Endothelial cell (in vitro differentiated cells): ENCODE data around the gene ASB7. TPM values are rescaled to one million over a fixed set of nuclear protein-coding genes. Genes with fewer than 3 reads are reported as not detected.

Experiments used
- DNase-seq: peaks from one replicate; pipeline ENCODE4 v3.0.0; 2021; ENCODE audit warnings: low spot score
- H3K27ac Mint-ChIP-seq: one replicate; pipeline ENCODE4 v1.8.0; 2021; ENCODE audit warnings: mixed read lengths, inconsistent platforms; ENCODE audit not compliant: unreplicated experiment
- H3K27me3 Mint-ChIP-seq: one replicate; pipeline ENCODE4 v1.8.0; 2021; ENCODE audit warnings: mild to moderate bottlenecking, moderate library complexity, mixed read lengths, inconsistent platforms; ENCODE audit not compliant: unreplicated experiment
- H3K36me3 Mint-ChIP-seq: one replicate; pipeline ENCODE4 v1.8.0; 2021; ENCODE audit warnings: mild to moderate bottlenecking, low read depth, mixed read lengths, inconsistent platforms; ENCODE audit not compliant: unreplicated experiment
- H3K4me1 Mint-ChIP-seq: one replicate; pipeline ENCODE4 v1.8.0; 2021; ENCODE audit warnings: mild to moderate bottlenecking, mixed read lengths, inconsistent platforms; ENCODE audit not compliant: unreplicated experiment
- H3K4me3 Mint-ChIP-seq: one replicate; pipeline ENCODE4 v1.8.0; 2021; ENCODE audit warnings: mild to moderate bottlenecking, mixed read lengths, inconsistent platforms; ENCODE audit not compliant: unreplicated experiment
- H3K9me3 Mint-ChIP-seq: one replicate; pipeline ENCODE4 v1.8.0; 2021; ENCODE audit warnings: mixed read lengths, inconsistent platforms; ENCODE audit not compliant: unreplicated experiment
- total RNA-seq: library from RNA; stranded (reverse); fragmentation: NEBNext Ultra II Directional; extraction: Animal tissue kit (Norgen Biotek cat#: 25700); gene quantifications from one replicate; pipeline ENCODE4 v1.2.1, GENCODE V29; 2021; ENCODE audit not compliant: unreplicated experiment
- TF ChIP-seq, protein P1 (sequence below): fragments of 200-600 bp; sonication (generic); IDR thresholded peaks from one replicate; pipeline ENCODE4 v1.5.0; 2021; ENCODE audit warnings: antibody characterized with exemption; ENCODE audit not compliant: unreplicated experiment

Gene ASB7
- total RNA-seq, 1 donor from 2014 or later: 16.2 TPM

DNA sequence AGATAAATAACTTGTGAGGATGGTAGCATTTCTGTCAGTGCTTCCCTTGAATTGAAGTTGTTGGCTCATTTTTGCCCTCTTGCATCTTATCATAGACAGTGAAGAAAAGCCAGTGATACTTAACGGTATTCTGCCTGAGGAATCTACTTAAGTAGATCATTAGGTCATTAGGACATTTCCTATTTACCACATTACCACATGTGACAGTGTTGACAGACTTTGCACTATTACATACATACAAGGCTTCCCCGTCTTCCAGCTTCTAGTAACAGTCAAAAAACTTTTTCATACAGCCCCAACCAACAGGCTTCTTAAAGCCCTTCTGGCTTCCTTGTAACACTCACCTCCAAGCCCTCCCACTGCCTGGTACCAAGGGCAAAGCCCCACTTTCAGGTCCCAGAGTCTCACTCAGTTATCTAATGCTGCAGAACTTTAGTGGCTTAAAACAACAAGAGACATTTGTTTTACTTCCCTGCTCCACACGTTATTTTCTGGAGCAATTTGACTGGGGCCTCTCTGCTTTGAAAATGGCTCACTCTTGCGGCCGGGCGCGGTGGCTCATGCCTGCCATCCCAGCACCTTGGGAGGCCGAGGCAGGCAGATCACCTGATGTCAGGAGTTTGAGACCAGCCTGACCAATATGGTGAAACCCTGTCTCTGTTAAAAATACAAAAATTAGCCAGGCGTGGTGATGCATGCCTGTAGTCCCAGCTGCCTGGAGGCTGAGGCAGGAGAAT, 40.0 kb downstream of the ASB7 start:
- TF ChIP-seq, protein P1, sequence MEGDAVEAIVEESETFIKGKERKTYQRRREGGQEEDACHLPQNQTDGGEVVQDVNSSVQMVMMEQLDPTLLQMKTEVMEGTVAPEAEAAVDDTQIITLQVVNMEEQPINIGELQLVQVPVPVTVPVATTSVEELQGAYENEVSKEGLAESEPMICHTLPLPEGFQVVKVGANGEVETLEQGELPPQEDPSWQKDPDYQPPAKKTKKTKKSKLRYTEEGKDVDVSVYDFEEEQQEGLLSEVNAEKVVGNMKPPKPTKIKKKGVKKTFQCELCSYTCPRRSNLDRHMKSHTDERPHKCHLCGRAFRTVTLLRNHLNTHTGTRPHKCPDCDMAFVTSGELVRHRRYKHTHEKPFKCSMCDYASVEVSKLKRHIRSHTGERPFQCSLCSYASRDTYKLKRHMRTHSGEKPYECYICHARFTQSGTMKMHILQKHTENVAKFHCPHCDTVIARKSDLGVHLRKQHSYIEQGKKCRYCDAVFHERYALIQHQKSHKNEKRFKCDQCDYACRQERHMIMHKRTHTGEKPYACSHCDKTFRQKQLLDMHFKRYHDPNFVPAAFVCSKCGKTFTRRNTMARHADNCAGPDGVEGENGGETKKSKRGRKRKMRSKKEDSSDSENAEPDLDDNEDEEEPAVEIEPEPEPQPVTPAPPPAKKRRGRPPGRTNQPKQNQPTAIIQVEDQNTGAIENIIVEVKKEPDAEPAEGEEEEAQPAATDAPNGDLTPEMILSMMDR: no peak

DNA sequence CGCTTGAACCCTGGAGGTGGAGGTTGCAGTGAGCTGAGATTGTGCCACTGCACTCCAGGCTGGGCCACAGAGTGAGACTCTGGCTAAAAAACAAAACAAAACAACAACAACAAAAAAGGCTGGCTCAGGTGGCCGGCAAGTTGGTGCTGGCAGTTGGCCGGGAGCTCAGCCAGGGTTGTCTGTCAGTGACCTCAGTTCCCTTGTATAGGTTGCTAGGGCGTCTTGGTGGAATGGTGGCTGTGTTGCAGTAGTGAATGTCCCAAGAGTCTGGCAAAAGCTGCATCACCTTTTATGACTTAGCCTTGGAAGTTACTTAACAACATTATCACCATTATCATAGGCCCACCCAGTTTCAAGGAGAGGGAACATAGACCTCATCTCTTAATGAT, 40.6 kb downstream of the ASB7 start:
- no peak overlapping the region for H3K4me3 Mint-ChIP-seq
- no peaks in the 10 kb centered on the region for H3K36me3 Mint-ChIP-seq
- DNase-seq: no peak
- H3K27ac Mint-ChIP-seq: no peak overlapping the region
- no peaks in the 10 kb centered on the region for H3K4me1 Mint-ChIP-seq
- H3K9me3 Mint-ChIP-seq: no peaks in the 10 kb centered on the region
- no peaks in the 10 kb centered on the region for H3K27me3 Mint-ChIP-seq
- TF ChIP-seq, protein P1: no peak

More for the DNA sequence above, 40.0 kb downstream of the ASB7 start:
- Mint-ChIP-seq H3K4me3 (no peak overlapping the region), H3K36me3 (no peaks in the 10 kb centered on the region), H3K27me3 (no peaks in the 10 kb centered on the region), H3K9me3 (no peaks in the 10 kb centered on the region), H3K27ac (no peak overlapping the region), H3K4me1 (no peaks in the 10 kb centered on the region)
- DNase-seq: no peak

DNA sequence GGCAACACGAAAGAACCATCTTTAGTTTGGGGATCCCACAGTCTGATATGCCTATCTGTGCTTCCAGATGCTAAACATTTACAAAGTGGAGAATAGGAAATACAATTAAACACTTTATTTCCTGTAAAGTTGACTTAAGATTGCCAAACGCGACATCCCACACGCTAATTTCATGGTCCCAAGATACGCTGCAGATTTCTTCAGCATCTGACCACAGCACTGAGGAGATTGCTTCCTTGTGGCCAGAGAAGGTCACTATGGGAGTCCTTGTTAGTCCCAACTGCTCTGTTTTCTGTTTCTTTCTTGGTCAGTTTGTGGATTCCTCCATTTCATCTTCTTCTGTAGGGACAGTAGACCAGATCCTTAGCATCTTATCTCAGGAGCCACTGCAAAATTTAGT, 43.3 kb downstream of the ASB7 start:
- H3K9me3 Mint-ChIP-seq: no peaks in the 10 kb centered on the region
- H3K27ac Mint-ChIP-seq: no peak overlapping the region
- H3K4me3 Mint-ChIP-seq: no peak overlapping the region
- TF ChIP-seq, protein P1: no peak
- no peaks in the 10 kb centered on the region for H3K27me3 Mint-ChIP-seq
- no peak for DNase-seq
- no peaks in the 10 kb centered on the region for H3K4me1 Mint-ChIP-seq
- no peaks in the 10 kb centered on the region for H3K36me3 Mint-ChIP-seq

DNA sequence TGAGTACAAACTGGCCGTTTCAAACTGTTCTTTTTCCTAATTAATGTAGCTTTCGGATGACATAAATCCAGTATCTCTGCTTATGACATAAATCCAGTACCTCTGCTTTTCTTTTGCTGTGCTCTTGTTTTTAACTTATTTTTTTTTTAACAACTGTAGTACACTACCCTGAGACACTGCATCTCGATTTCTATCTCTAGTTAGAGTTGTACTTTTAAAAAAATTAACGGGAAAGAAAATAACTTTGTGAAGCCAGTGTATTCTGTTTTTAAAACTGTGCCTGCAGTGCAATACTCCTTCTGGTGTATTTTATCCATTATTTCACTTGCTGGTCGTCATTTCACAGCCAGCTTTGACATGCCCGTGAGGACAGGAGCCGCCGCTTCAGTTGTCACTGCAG, 46.6 kb downstream of the ASB7 start:
- Mint-ChIP-seq H3K4me3 (no peak overlapping the region), H3K9me3 (no peaks in the 10 kb centered on the region), H3K27me3 (no peaks in the 10 kb centered on the region), H3K27ac (no peak overlapping the region), H3K4me1 (no peaks in the 10 kb centered on the region), H3K36me3 (no peaks in the 10 kb centered on the region)
- TF ChIP-seq, protein P1: no peak
- no peak for DNase-seq

DNA sequence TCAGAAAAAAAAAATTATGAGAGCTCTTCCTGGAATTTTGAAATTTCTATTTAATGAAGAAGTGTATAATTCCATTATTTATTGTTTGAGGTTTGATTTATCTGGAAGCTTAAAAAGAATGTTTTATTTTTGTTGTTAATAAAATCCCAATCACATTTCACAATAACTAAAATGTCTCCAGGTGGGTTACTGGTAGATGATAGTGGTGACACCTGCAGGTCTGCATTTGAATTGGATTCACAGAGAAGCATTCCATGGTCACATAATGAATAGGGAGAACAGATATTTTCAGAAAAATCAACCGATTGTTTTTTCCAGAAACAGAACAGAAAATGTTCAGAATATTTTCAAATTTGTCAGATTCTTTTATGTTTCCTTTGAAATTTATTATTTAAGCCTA, 48.3 kb downstream of the ASB7 start:
- Mint-ChIP-seq H3K36me3 (no peaks in the 10 kb centered on the region), H3K27ac (no peak overlapping the region), H3K4me3 (no peak overlapping the region), H3K9me3 (no peaks in the 10 kb centered on the region), H3K27me3 (no peaks in the 10 kb centered on the region), H3K4me1 (no peaks in the 10 kb centered on the region)
- no peak for DNase-seq
- TF ChIP-seq, protein P1: no peak
